Measurements from ENCODE around the gene CNTNAP5.

DNA sequence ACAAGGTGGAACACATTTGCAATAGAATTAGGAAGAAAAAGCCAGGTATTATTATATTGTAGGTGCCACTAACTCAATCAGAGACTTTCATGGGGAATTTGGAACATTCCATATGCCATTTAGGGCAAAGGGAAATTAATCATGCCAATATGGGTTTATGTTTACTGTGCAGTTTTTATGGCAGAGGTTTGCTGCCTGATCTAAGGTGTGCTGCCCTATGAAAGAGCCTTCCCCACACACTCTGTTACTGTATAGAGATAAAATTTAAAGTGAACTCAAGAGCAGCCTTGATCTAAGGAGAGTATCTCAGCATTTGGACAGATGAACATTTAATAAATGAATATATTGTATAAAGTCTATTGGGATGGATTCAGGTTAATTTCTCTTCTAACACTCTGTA, 771.6 kb downstream of the CNTNAP5 start:
- TF ChIP-seq POLR2A (IDR thresholded peaks at IDR 0.05) (no peak), EP300 (IDR thresholded peaks at IDR 0.05) (no peak)
- TF ChIP-seq, protein P1, sequence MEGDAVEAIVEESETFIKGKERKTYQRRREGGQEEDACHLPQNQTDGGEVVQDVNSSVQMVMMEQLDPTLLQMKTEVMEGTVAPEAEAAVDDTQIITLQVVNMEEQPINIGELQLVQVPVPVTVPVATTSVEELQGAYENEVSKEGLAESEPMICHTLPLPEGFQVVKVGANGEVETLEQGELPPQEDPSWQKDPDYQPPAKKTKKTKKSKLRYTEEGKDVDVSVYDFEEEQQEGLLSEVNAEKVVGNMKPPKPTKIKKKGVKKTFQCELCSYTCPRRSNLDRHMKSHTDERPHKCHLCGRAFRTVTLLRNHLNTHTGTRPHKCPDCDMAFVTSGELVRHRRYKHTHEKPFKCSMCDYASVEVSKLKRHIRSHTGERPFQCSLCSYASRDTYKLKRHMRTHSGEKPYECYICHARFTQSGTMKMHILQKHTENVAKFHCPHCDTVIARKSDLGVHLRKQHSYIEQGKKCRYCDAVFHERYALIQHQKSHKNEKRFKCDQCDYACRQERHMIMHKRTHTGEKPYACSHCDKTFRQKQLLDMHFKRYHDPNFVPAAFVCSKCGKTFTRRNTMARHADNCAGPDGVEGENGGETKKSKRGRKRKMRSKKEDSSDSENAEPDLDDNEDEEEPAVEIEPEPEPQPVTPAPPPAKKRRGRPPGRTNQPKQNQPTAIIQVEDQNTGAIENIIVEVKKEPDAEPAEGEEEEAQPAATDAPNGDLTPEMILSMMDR (IDR thresholded peaks at IDR 0.05): no peak
